Spleen (tissue), 7 donors: ENCODE measurements around the gene GPAT3.

Source experiments
- POLR2A ChIP-seq, 3 donors: fragments of 450-650 bp; IDR thresholded peaks; one replicate each; pipeline ENCODE4 v1.5.1; 2017; ENCODE audit warnings: antibody characterized with exemption in 3 of 3, mild to moderate bottlenecking in 1 of 3
- TF ChIP-seq, protein P1 (sequence below), 11 experiments: fragments of 200-600 bp in 7 of 11; fragments of 450-650 bp in 4 of 11; sonication (generic) in 4 of 11; IDR thresholded peaks in 8 of 11; conservative IDR thresholded peaks in 3 of 11; 1 replicate in 7 of 11; 2 replicates in 4 of 11; pipeline versions ENCODE4 v1.4.0 to v1.8.0; 2016 to 2021; ENCODE audit warnings: antibody characterized with exemption in 11 of 11, inconsistent platforms in 4 of 11, mild to moderate bottlenecking in 1 of 11
- donor health status: DM: no; HTN: no; CAD: no; lungs with moderate emphysema.
- donor health status: DM: no; HTN: no; CAD: no.
- donor health status: DM: no; HTN: no; CAD: no.

DNA sequence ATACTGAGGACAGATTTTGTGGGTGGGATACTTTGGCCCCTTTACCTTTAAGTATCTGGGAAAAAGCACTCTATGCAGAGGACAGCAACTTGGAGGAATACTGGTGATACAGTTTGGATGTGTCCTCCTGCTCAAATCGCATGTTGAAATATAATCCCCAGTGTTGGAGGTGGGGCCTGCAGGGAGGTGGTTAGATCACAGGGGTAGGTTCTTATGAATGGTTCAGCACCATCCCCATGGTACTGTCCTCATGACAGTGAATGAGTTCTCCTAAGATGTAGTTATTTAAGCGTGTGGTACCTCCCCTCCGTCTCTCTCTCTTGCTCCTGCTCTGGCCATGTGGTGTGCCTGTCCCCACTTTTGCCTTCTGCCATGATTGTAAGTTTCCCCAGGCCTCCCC, 24.6 kb downstream of the GPAT3 start:
- TF ChIP-seq, protein P1, sequence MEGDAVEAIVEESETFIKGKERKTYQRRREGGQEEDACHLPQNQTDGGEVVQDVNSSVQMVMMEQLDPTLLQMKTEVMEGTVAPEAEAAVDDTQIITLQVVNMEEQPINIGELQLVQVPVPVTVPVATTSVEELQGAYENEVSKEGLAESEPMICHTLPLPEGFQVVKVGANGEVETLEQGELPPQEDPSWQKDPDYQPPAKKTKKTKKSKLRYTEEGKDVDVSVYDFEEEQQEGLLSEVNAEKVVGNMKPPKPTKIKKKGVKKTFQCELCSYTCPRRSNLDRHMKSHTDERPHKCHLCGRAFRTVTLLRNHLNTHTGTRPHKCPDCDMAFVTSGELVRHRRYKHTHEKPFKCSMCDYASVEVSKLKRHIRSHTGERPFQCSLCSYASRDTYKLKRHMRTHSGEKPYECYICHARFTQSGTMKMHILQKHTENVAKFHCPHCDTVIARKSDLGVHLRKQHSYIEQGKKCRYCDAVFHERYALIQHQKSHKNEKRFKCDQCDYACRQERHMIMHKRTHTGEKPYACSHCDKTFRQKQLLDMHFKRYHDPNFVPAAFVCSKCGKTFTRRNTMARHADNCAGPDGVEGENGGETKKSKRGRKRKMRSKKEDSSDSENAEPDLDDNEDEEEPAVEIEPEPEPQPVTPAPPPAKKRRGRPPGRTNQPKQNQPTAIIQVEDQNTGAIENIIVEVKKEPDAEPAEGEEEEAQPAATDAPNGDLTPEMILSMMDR (IDR thresholded peaks at IDR 0.05 in 8 of 11, conservative IDR thresholded peaks at IDR 0.05 in 3 of 11), result no peak
- TF ChIP-seq POLR2A (IDR thresholded peaks at IDR 0.05), result no peak
